Cardiac muscle cell (in vitro differentiated cells and primary cell): ENCODE measurements around the gene PSMA1. TPM values are rescaled to one million over a fixed set of nuclear protein-coding genes. Genes with fewer than 3 reads are reported as not detected.

ENCODE experiments used
- DNase-seq, 2 donors: peaks; one replicate each; pipeline versions ENCODE4 v3.0.0 to v3.0.0-alpha.2; 2010 to 2017; ENCODE audit warnings: low read depth in 1 of 2, low spot score in 1 of 2
- H3K27ac ChIP-seq: fragments of 200-600 bp; sonication (generic); 2 replicates; pipeline ENCODE4 v1.5.1; 2016
- H3K27me3 ChIP-seq: fragments of 200-600 bp; sonication (generic); 2 replicates; pipeline ENCODE4 v1.6.0; 2016; ENCODE audit warnings: control low read depth
- H3K36me3 ChIP-seq: fragments of 200-600 bp; sonication (generic); 2 replicates; pipeline ENCODE4 v1.5.1; 2016; ENCODE audit warnings: control low read depth
- H3K4me1 ChIP-seq: fragments of 200-600 bp; sonication (generic); 2 replicates; pipeline ENCODE4 v1.8.1; 2017; ENCODE audit warnings: low read depth, mild to moderate bottlenecking, mixed run types
- H3K4me3 ChIP-seq: fragments of 200-600 bp; sonication (generic); 2 replicates; pipeline ENCODE4 v1.5.1; 2016; ENCODE audit warnings: mild to moderate bottlenecking
- H3K9me3 ChIP-seq: fragments of 200-600 bp; sonication (generic); 2 replicates; pipeline ENCODE4 v1.5.1; 2017; ENCODE audit warnings: low read depth, mild to moderate bottlenecking, control low read depth
- CTCF ChIP-seq: IDR thresholded peaks from 2 replicates; pipeline ENCODE4 v1.5.1; 2012; ENCODE audit warnings: low read depth, mild to moderate bottlenecking, low read length
- polyA plus RNA-seq: library from polyadenylated mRNA; unstranded; fragments of >200 nt; fragmentation: Nextera tagmentation; extraction: Ambion mirVana; gene quantifications from 2 replicates; pipeline ENCODE4 v1.2.1, GENCODE V29; 2016
- total RNA-seq: library from RNA; depleted of rRNA; stranded (reverse); fragments of >200 nt; gene quantifications from 2 replicates; pipeline ENCODE4 v1.2.3, GENCODE V29; 2016

The PSMA1 gene
- total and polyA plus RNA-seq, 2 experiments from 2014 or later: 88.9 to 403 TPM

- H3K36me3 ChIP-seq: no peaks in the 10 kb centered on the region
- H3K4me1 ChIP-seq: peaks cover 4% of the 10 kb centered on the region
- H3K9me3 ChIP-seq: no peaks in the 10 kb centered on the region
- H3K4me3 ChIP-seq: no peak overlapping the region
- no peaks in the 10 kb centered on the region for H3K27me3 ChIP-seq
- no peak for TF ChIP-seq CTCF
- DNase-seq: peak in 1 of 2 donors; percentile 55
- no peak overlapping the region for H3K27ac ChIP-seq
Observed at GRCh38 chr11:14555818-14556217, 35.6 kb upstream of the PSMA1 start.

- Histone ChIP-seq H3K27me3 (no peaks in the 10 kb centered on the region), H3K27ac (no peak overlapping the region), H3K36me3 (no peaks in the 10 kb centered on the region), H3K9me3 (no peaks in the 10 kb centered on the region), H3K4me1 (peaks cover 9% of the 10 kb centered on the region), H3K4me3 (no peak overlapping the region)
- no peak for TF ChIP-seq CTCF
- peak in 1 of 2 donors; percentile 97 for DNase-seq
Observed at GRCh38 chr11:14554959-14555358, 34.8 kb upstream of the PSMA1 start.

- Histone ChIP-seq H3K27me3 (no peaks in the 10 kb centered on the region), H3K4me1 (peaks cover 9% of the 10 kb centered on the region), H3K9me3 (no peaks in the 10 kb centered on the region), H3K4me3 (no peak overlapping the region), H3K36me3 (no peaks in the 10 kb centered on the region), H3K27ac (no peak overlapping the region)
- no peak for TF ChIP-seq CTCF
- DNase-seq: peak in 1 of 2 donors; percentile 10
Observed at GRCh38 chr11:14552089-14552488, 31.9 kb upstream of the PSMA1 start.

DNA sequence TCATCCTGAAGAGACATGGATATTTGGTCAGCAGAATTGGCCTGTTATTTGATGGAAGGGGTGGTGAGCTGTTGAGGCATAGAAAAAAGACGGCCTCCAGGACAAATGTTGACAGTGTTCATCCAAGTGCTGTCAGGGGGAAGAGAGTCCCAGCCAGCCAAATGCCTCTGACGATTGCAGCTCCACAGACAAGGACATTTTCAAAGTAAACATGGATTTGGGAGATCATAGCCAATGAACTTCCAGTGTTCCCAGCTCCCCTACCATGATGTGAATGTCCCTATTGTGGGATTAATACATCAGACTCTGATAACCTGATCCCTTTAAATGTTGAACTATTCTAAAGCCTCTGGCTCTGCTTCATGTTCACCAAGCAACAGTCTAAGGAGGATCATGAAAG, 31.2 kb upstream of the PSMA1 start:
- TF ChIP-seq CTCF: no peak
- H3K4me3 ChIP-seq: no peak overlapping the region
- no peak for DNase-seq

GRCh38 chr11:14549891-14550290, 29.7 kb upstream of the PSMA1 start:
- no peak for DNase-seq
- Histone ChIP-seq H3K9me3 (no peaks in the 10 kb centered on the region), H3K4me3 (no peak overlapping the region), H3K36me3 (no peaks in the 10 kb centered on the region), H3K27me3 (no peaks in the 10 kb centered on the region), H3K27ac (no peak overlapping the region), H3K4me1 (peaks cover 9% of the 10 kb centered on the region)
- no peak for TF ChIP-seq CTCF

More for the DNA sequence above, 31.2 kb upstream of the PSMA1 start:
- H3K4me1 ChIP-seq: peaks cover 9% of the 10 kb centered on the region
- no peaks in the 10 kb centered on the region for H3K9me3 ChIP-seq
- H3K27ac ChIP-seq: no peak overlapping the region
- H3K27me3 ChIP-seq: no peaks in the 10 kb centered on the region
- no peaks in the 10 kb centered on the region for H3K36me3 ChIP-seq

- no peak overlapping the region for H3K27ac ChIP-seq
- H3K36me3 ChIP-seq: no peaks in the 10 kb centered on the region
- H3K27me3 ChIP-seq: no peaks in the 10 kb centered on the region
- H3K9me3 ChIP-seq: no peaks in the 10 kb centered on the region
- DNase-seq: no peak
- no peak overlapping the region for H3K4me3 ChIP-seq
- TF ChIP-seq CTCF: no peak
- peaks cover 9% of the 10 kb centered on the region for H3K4me1 ChIP-seq
Observed at GRCh38 chr11:14547440-14547839, 27.3 kb upstream of the PSMA1 start.
